K562 (cell line): ENCODE data around the gene COP1. TPM values are rescaled to one million over a fixed set of nuclear protein-coding genes. Genes with fewer than 3 reads are reported as not detected.

ENCODE experiments used
- BCL6 ChIP-seq: fragments of 250-450 bp; sonication (Bioruptor Pico); IDR thresholded peaks from 2 replicates; pipeline ENCODE4 v1.4.0; 2020
- BHLHE40 ChIP-seq: IDR thresholded peaks from 2 replicates; pipeline ENCODE4 v1.6.1; 2011; ENCODE audit warnings: low read length, improper control_type of control experiment
- BRF1 ChIP-seq: IDR thresholded peaks from 3 replicates; pipeline ENCODE4 v1.6.1; 2011; ENCODE audit warnings: borderline replicate concordance, mild to moderate bottlenecking; ENCODE audit not compliant: insufficient read length; ENCODE audit errors: extremely low read depth
- BRF2 ChIP-seq: IDR thresholded peaks from 3 replicates; pipeline ENCODE4 v1.6.1; 2011; ENCODE audit warnings: borderline replicate concordance, mild to moderate bottlenecking; ENCODE audit not compliant: insufficient read length, insufficient read depth
- CEBPB ChIP-seq: fragments of 450-650 bp; IDR thresholded peaks from 2 replicates; pipeline ENCODE4 v1.6.1; 2016; ENCODE audit warnings: missing genetic modification characterization, missing compliant biosample characterization
- CTCFL ChIP-seq: IDR thresholded peaks from 2 replicates; pipeline ENCODE4 v1.6.1; 2011; ENCODE audit warnings: borderline replicate concordance, low read depth, mild to moderate bottlenecking, moderate library complexity, low read length; ENCODE audit not compliant: insufficient read depth, poor library complexity, severe bottlenecking
- E2F8 ChIP-seq: fragments of 450-650 bp; IDR thresholded peaks from 2 replicates; pipeline ENCODE4 v1.7.1; 2018; ENCODE audit warnings: mild to moderate bottlenecking, low read depth; ENCODE audit not compliant: partially characterized antibody
- GATA2 ChIP-seq: sonication (generic); formaldehyde crosslinking; IDR thresholded peaks from 2 replicates; pipeline ENCODE4 v1.4.0; 2020; ENCODE audit warnings: mild to moderate bottlenecking, missing genetic modification reagents
- HDAC2 ChIP-seq: fragments of 450-650 bp; IDR thresholded peaks from 2 replicates; pipeline ENCODE4 v1.6.1; 2016; ENCODE audit warnings: mild to moderate bottlenecking
- MCM5 ChIP-seq: fragments of 450-650 bp; IDR thresholded peaks from 2 replicates; pipeline ENCODE4 v1.6.1; 2016; ENCODE audit warnings: low read depth
- MYC ChIP-seq, 2 experiments: fragments of 250-450 bp in 1 of 2; sonication (Bioruptor Pico) in 1 of 2; IDR thresholded peaks; 2 replicates each; pipeline versions ENCODE4 v1.5.1 to v1.6.1; 2012 to 2021; ENCODE audit warnings: low read depth in 2 of 2, borderline replicate concordance in 1 of 2, improper control_type of control experiment in 1 of 2, low read length in 1 of 2, mild to moderate bottlenecking in 1 of 2, moderate library complexity in 1 of 2
- POLR2A ChIP-seq: fragments of 450-650 bp; conservative IDR thresholded peaks from 2 replicates; pipeline ENCODE4 v1.6.1; 2016
- RAD51 ChIP-seq: fragments of 450-650 bp; IDR thresholded peaks from 2 replicates; pipeline ENCODE4 v1.7.1; 2016; ENCODE audit warnings: low read depth, mild to moderate bottlenecking, borderline replicate concordance
- RBFOX2 ChIP-seq: fragments of 200-400 bp; formaldehyde crosslinking; IDR thresholded peaks from 2 replicates; pipeline ENCODE4 v1.6.1; 2017; ENCODE audit warnings: low read depth, mild to moderate bottlenecking, low read length, moderate library complexity
- RBM39 ChIP-seq: fragments of 200-400 bp; formaldehyde crosslinking; optimal IDR thresholded peaks from 2 replicates; pipeline ENCODE3; 2018; ENCODE audit warnings: low read depth, low read length
- RFX5 ChIP-seq: IDR thresholded peaks from 2 replicates; pipeline ENCODE4 v1.6.1; 2011; ENCODE audit warnings: low read depth, mild to moderate bottlenecking, improper control_type of control experiment, low read length
- RFX7 ChIP-seq: fragments of 250-450 bp; sonication (Bioruptor Pico); IDR thresholded peaks from 2 replicates; pipeline ENCODE4 v1.5.1; 2021; ENCODE audit warnings: mild to moderate bottlenecking
- WHSC1 ChIP-seq: IDR thresholded peaks from one replicate; pipeline ENCODE4 v1.6.1; 2012; ENCODE audit warnings: low read length, control low read depth, inconsistent platforms
- ZNF561 ChIP-seq: fragments of 450-650 bp; formaldehyde crosslinking; conservative IDR thresholded peaks from 2 replicates; pipeline ENCODE4 v1.4.0; 2020; ENCODE audit warnings: mild to moderate bottlenecking, moderate library complexity
- ZNF740 ChIP-seq, 3 experiments: fragments of 200-800 bp in 1 of 3; sonication (Bioruptor generic) in 1 of 3; sonication (generic) in 1 of 3; formaldehyde crosslinking in 1 of 3; IDR thresholded peaks; 2 replicates each; pipeline versions ENCODE4 v1.6.1 to v1.8.0; 2016 to 2022; ENCODE audit warnings: mild to moderate bottlenecking in 2 of 3, missing compliant biosample characterization in 2 of 3, missing genetic modification characterization in 2 of 3, missing genetic modification reagents in 1 of 3
- polyA plus RNA-seq, 8 experiments: library from polyadenylated mRNA; depleted of rRNA in 4 of 8; stranded (reverse) in 5 of 8; unstranded in 3 of 8; fragments of >200 nt; fragmentation: Nextera tagmentation in 2 of 8; fragmentation: Illumina TruSeq in 1 of 8; extraction: Ambion mirVana in 2 of 8; extraction: Trizol in 1 of 8; gene quantifications; 2 replicates each; pipeline versions ENCODE4 v1.2.1 to v1.2.3, GENCODE V29; 2011 to 2014; ENCODE audit warnings: inconsistent platforms in 1 of 8, missing spikeins in 1 of 8
- total RNA-seq, 7 experiments: library from RNA; depleted of rRNA in 6 of 7; stranded (reverse); fragments of >200 nt in 6 of 7; fragmentation: Illumina TruSeq in 2 of 7; extraction: Trizol in 2 of 7; gene quantifications; 2 replicates each; pipeline versions ENCODE4 v1.2.1 to v1.2.3, GENCODE V29; 2011 to 2021; ENCODE audit warnings: low replicate concordance in 1 of 7

Gene COP1
- total and polyA plus RNA-seq, 9 of the 15 experiments (the other 6 are each of a cell fraction or from before 2014, with no cell fraction given), result 25.8 to 77.7 (median 58.6) TPM

- TF ChIP-seq HDAC2 (no peak), BRF2 (no peak), MCM5 (no peak), POLR2A (peak; percentile 98), RAD51 (no peak), E2F8 (peak; percentile 45), ZNF561 (no peak), RFX5 (no peak), ZNF740 (CRISPR knock-in tag; IDR thresholded peaks at IDR 0.05) (0 out of 2 replicates have a peak, but pooled peaks have one; percentile 44), ZNF740 (tag; IDR thresholded peaks at IDR 0.05) (no peak), MYC (IDR thresholded peaks at IDR 0.05; ENCODE audit: low read depth, low read length) (peak; percentile 82), MYC (CRISPR knock-in tag; IDR thresholded peaks at IDR 0.05; ENCODE audit: borderline replicate concordance, low read depth) (no peak), GATA2 (no peak), RFX7 (CRISPR knock-in tag) (0 out of 2 replicates have a peak, but pooled peaks have one; percentile 18), BHLHE40 (peak; percentile 30), WHSC1 (no peak), RBM39 (no peak), RBFOX2 (peak; percentile 99), CTCFL (peak; percentile 87), BRF1 (no peak), CEBPB (tag) (no peak), BCL6 (CRISPR knock-in tag) (no peak)
These were observed at the start of gene COP1 (continued) for GRCh38 chr1:176206961-176207902.
